Effector memory CD4-positive, alpha-beta T cell (primary cell): ENCODE data around the gene MUC4.

ENCODE experiments used
- DNase-seq, 3 donors: peaks; one replicate each; pipeline ENCODE4 v3.0.0-alpha.2; 2020
- H3K27ac ChIP-seq: 2 replicates; pipeline ENCODE4 v1.7.0; 2013; ENCODE audit warnings: mild to moderate bottlenecking, low read length, moderate library complexity; ENCODE audit not compliant: insufficient read depth, poor library complexity, severe bottlenecking
- H3K27me3 ChIP-seq: replicated peaks from 2 replicates; pipeline ENCODE4 v1.7.0; 2013; ENCODE audit warnings: mild to moderate bottlenecking, low read length; ENCODE audit not compliant: insufficient read depth, control insufficient read depth, poor library complexity, severe bottlenecking
- H3K36me3 ChIP-seq: 2 replicates; pipeline ENCODE4 v1.7.0; 2013; ENCODE audit warnings: mild to moderate bottlenecking, low read length, moderate library complexity; ENCODE audit not compliant: control insufficient read depth, insufficient read depth
- H3K4me1 ChIP-seq: 2 replicates; pipeline ENCODE4 v1.7.0; 2013; ENCODE audit warnings: low read length, mild to moderate bottlenecking; ENCODE audit not compliant: control insufficient read depth, insufficient read depth, poor library complexity, severe bottlenecking
- H3K4me3 ChIP-seq: 2 replicates; pipeline ENCODE4 v1.7.0; 2013; ENCODE audit warnings: low read length, low read depth, mild to moderate bottlenecking; ENCODE audit not compliant: insufficient read depth, poor library complexity, severe bottlenecking
- H3K9me3 ChIP-seq: 2 replicates; pipeline ENCODE4 v1.7.0; 2013; ENCODE audit warnings: mild to moderate bottlenecking, low read length, moderate library complexity; ENCODE audit not compliant: control insufficient read depth
- total RNA-seq, 3 donors: gene quantifications; one replicate each; lab custom pipeline; 2026; lab: John Stamatoyannopoulos, UW

Gene MUC4
- 0 reads per million in 3 donors for total RNA-seq

GRCh38 chr3:195811756-195812155 lies at the start of gene MUC4:
TSS of gene MUC4 (minus strand) at chr3:195811929. CDS start at chr3:195811817, 112 bp downstream.
- no peaks in the 10 kb centered on the region for H3K4me1 ChIP-seq
- H3K27me3 ChIP-seq, result no peaks in the 10 kb centered on the region
- no peaks in the 10 kb centered on the region for H3K36me3 ChIP-seq
- DNase-seq, result no peak
- no peak within 1 kb of the TSS for H3K4me3 ChIP-seq
- H3K9me3 ChIP-seq, result no peaks in the 10 kb centered on the region
- no peak within 1 kb of the TSS for H3K27ac ChIP-seq

- DNase-seq, result no peak
- Histone ChIP-seq H3K4me3 (no peak overlapping the region), H3K27ac (no peak overlapping the region), H3K9me3 (no peaks in the 10 kb centered on the region), H3K36me3 (no peaks in the 10 kb centered on the region), H3K27me3 (no peaks in the 10 kb centered on the region), H3K4me1 (no peaks in the 10 kb centered on the region)
Measured at GRCh38 chr3:195860456-195860855, 48.7 kb upstream of the MUC4 start.

- H3K4me3 ChIP-seq, result no peak overlapping the region
Measured at GRCh38 chr3:195859846-195860411, 48.2 kb upstream of the MUC4 start.

GRCh38 chr3:195859061-195859845 lies 47.5 kb upstream of the MUC4 start:
- peak; percentile 53 to 64 (median 54) for DNase-seq
- Histone ChIP-seq H3K9me3 (no peaks in the 10 kb centered on the region), H3K4me3 (peak overlapping the region; percentile 14), H3K27me3 (no peaks in the 10 kb centered on the region), H3K36me3 (no peaks in the 10 kb centered on the region), H3K4me1 (no peaks in the 10 kb centered on the region), H3K27ac (no peak overlapping the region)

More at GRCh38 chr3:195859846-195860411, 48.2 kb upstream of the MUC4 start:
- Histone ChIP-seq H3K27me3 (no peaks in the 10 kb centered on the region), H3K9me3 (no peaks in the 10 kb centered on the region), H3K36me3 (no peaks in the 10 kb centered on the region), H3K4me1 (no peaks in the 10 kb centered on the region), H3K27ac (no peak overlapping the region)
- DNase-seq, result no peak

GRCh38 chr3:195856410-195857084 lies 44.8 kb upstream of the MUC4 start:
- no peaks in the 10 kb centered on the region for H3K4me1 ChIP-seq
- no peaks in the 10 kb centered on the region for H3K36me3 ChIP-seq
- no peak for DNase-seq
- no peaks in the 10 kb centered on the region for H3K27me3 ChIP-seq
- H3K9me3 ChIP-seq, result no peaks in the 10 kb centered on the region
- no peak overlapping the region for H3K4me3 ChIP-seq
- no peak overlapping the region for H3K27ac ChIP-seq

GRCh38 chr3:195855471-195856409 lies 44.0 kb upstream of the MUC4 start:
- no peaks in the 10 kb centered on the region for H3K4me1 ChIP-seq
- DNase-seq, result no peak
- H3K4me3 ChIP-seq, result no peak overlapping the region
- H3K27me3 ChIP-seq, result no peaks in the 10 kb centered on the region
- H3K36me3 ChIP-seq, result no peaks in the 10 kb centered on the region
- H3K27ac ChIP-seq, result no peak overlapping the region
- H3K9me3 ChIP-seq, result no peaks in the 10 kb centered on the region

GRCh38 chr3:195854628-195855294 lies 43.0 kb upstream of the MUC4 start:
- Histone ChIP-seq H3K27ac (no peak overlapping the region), H3K4me1 (no peaks in the 10 kb centered on the region), H3K4me3 (no peak overlapping the region), H3K36me3 (no peaks in the 10 kb centered on the region), H3K9me3 (no peaks in the 10 kb centered on the region), H3K27me3 (no peaks in the 10 kb centered on the region)
- DNase-seq, result no peak

- no peaks in the 10 kb centered on the region for H3K9me3 ChIP-seq
- no peaks in the 10 kb centered on the region for H3K36me3 ChIP-seq
- H3K4me3 ChIP-seq, result no peak overlapping the region
- no peak for DNase-seq
- no peaks in the 10 kb centered on the region for H3K27me3 ChIP-seq
- no peaks in the 10 kb centered on the region for H3K4me1 ChIP-seq
- H3K27ac ChIP-seq, result no peak overlapping the region
Measured at GRCh38 chr3:195853996-195854395, 42.3 kb upstream of the MUC4 start.

GRCh38 chr3:195853036-195853435 lies 41.3 kb upstream of the MUC4 start:
- DNase-seq, result no peak
- no peaks in the 10 kb centered on the region for H3K4me1 ChIP-seq
- H3K9me3 ChIP-seq, result no peaks in the 10 kb centered on the region

More at GRCh38 chr3:195853036-195853435, 41.3 kb upstream of the MUC4 start:
- Histone ChIP-seq H3K27ac (no peak overlapping the region), H3K36me3 (no peaks in the 10 kb centered on the region), H3K4me3 (no peak overlapping the region), H3K27me3 (no peaks in the 10 kb centered on the region)
